Right hindlimb (tissue), 1 donor: Measurements from ENCODE around the gene GYPC.
"Not testable (repeated sequence)": the region's sequence is repeated elsewhere in the genome, so short reads cannot be mapped to it uniquely, and the experiment has no call there.

ENCODE experiments used
- DNase-seq: peaks from one replicate; pipeline ENCODE4 v3.0.0-alpha.2; 2018

The GYPC gene

GRCh38 chr2:126700677-126701076 is 44.7 kb downstream of the GYPC start:
- DNase-seq: no peak

- no peak for DNase-seq
Measured at GRCh38 chr2:126703311-126703710, 47.4 kb downstream of the GYPC start.

GRCh38 chr2:126704434-126705160 is 48.6 kb downstream of the GYPC start:
- peak; percentile 59 for DNase-seq

- no peak for DNase-seq
Measured at GRCh38 chr2:126707191-126707590, 51.2 kb downstream of the GYPC start.

DNA sequence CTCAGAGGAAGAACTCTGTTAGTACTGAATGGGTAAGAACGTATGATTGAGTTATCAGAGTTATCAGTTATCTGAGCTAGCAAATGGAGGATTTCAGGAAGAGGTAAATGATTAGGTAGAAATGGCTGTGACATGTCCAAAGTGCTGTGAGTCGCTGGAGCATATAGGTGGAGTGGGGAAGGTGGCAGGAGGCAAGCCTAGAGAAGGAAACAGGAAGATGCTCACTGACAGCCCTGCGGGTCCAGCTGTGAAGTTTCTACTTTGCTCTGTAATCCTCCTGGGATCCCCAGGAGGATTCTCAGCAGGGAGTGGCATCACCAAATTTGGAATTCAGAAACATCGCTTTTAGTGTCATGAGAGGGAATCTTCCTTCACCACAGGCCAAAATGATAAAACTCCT is 52.0 kb downstream of the GYPC start:
- no peak for DNase-seq

- no peak for DNase-seq
Measured at GRCh38 chr2:126714191-126714965, 58.4 kb downstream of the GYPC start.

DNA sequence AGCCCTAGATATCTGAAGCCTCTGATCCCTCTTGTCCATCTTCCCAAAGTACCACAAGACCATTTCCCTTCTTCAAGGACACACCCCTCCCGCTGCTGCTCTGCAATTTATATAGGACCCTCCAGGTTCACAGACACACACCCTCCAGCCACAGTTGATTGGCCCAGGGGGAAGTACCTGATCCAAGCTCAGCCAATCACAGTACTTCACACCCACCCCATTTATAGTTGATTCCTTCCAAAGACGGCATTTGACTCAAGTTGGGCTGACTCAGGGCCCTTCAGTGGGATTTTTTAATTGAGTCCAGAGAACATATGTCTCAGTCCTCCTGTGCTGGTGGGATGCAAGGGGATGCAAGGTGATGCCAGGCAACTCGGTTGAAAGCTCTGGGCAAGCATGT is 59.2 kb downstream of the GYPC start:
- no peak for DNase-seq

GRCh38 chr2:126715576-126716406 is 59.8 kb downstream of the GYPC start:
- DNase-seq: no peak

DNA sequence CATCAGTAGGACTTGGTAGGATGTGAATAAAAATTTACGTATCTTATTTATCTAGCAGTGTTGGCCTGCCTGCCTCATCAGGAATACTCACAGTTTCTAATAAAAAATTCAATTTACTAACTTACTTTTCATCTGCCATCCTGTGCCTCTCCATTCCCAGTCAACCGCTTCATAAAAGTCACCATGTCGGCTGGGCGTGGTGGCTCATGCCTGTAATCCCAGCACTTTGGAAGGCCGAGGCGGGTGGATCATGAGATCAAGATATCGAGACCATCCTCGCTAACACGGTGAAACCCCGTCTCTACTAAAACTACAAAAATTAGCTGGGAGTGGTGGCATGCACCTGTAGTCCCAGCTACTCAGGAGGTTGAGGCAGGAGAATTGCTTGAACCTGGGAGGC is 61.3 kb downstream of the GYPC start:
- DNase-seq: not testable (repeated sequence)

DNA sequence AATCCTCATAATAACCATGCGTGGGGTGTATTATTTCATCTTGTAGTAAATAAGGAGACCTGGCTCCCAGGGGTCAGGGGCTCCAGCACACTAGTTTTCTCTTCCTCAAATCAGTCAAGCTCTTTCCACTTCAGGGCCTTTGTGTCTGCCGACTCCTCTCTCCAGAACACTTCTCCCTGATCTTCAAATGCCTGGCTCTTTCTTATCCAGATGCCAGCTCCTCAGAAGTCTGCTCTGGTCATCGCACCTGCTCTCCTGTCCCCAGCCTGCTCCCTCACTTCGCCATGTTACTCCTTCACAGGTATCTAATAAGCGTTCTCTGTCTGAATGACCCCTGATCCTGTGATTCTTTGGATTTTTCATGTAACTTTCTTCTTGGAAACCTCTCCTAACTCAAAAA is 62.0 kb downstream of the GYPC start:
- no peak for DNase-seq

DNA sequence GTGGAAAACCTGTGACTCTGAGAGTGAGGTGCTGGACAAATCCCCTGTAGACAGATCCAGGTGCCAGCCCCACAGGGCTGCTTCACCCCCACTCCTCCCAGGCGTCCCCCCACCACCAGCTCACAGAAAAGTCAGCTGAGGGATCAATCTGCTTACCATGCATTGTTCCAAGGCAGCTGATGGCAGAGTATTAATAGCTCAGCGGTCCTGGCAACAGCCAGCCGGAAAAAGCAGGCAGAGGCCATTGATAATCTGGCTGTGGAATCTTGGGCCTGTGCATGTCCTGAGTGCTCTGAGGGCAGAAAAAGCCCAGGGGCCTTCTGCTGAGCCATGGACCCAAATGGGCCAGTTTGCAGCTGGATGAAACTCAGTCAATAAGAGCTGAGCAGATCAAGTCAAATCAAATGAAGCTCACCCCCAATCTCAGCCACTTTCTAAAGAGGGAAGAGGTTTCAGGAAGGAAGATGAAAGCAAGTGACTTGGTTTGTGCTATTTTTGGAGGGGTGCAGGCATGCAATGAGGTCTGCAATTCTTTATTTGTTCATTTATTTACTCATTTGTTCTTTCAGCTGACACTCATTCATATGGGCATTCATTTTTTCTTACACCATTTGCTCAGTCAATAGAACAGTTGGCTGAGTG is 63.4 kb downstream of the GYPC start:
- no peak for DNase-seq

DNA sequence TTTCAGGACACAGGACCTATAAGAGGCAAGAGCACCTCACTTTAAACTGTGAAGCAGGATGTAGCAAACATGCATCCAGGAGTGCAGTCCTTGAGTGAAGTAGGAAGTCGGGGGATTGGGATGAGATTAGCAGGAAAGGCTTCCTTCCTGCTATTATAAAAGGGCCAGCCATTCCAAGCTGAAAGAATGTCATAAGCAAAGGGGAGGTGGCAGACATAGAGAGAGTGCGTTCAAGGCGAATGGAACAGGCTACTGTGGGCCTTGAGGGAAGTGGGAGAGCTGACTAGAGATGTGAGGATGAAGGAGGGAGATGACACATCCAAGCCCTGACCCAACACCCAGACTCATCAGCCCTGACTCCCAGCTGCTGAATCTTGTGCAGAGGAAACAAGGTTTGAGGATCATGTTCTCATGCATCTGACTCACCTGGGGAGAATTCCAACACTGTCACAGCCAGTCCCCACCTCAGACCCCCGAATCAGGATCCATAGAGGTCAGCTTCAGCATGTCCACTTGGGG is 63.9 kb downstream of the GYPC start:
- no peak for DNase-seq

GRCh38 chr2:126720638-126721037 is 64.7 kb downstream of the GYPC start:
- DNase-seq: no peak

GRCh38 chr2:126722081-126722480 is 66.1 kb downstream of the GYPC start:
- no peak for DNase-seq

DNA sequence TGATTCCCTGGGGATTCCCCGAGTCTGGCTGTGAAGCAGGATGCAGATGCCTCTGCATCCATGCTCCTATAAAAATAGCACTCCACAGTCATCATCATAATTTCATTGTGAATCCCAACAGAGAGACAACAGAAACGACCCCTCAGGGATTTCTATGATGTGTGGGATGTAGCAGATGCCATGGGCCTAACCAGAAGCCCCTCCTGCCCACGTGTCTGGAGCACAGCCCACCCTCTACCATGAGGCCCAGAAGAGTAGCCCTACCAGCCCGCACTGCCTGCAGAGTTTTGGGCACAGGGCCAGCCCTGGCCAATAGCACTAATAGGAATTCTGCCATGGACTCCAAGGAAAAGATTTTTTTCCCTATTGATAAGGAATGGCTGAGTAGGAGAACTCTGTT is 66.6 kb downstream of the GYPC start:
- no peak for DNase-seq

DNA sequence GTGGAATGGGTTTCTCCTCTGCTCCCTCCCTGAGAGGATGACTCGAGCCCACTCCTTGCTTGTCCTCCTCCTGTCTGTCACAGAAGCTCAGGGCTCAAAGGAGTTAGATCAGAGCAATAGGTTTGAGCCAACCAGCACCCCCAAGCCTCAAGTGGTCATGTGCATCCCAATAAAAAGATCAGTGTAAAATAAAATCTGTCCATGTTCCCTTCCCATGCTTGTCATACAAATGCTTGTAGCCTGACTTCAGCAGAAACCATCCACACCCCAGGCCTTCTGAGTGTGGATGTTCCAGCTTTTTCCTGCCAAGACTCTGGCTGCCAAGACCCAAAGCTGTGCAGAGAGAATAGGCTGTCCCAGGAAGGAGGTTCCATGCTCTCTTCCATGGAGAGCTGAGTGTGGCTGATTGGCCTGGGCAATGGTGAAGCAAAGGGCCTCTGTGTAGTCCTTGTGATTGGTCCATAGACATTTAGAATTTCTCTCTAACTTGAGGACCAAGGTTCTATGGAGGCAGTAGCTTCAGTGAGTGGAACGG is 67.4 kb downstream of the GYPC start:
- DNase-seq: peak; percentile 47

GRCh38 chr2:126725580-126725979 is 69.6 kb downstream of the GYPC start:
- no peak for DNase-seq

DNA sequence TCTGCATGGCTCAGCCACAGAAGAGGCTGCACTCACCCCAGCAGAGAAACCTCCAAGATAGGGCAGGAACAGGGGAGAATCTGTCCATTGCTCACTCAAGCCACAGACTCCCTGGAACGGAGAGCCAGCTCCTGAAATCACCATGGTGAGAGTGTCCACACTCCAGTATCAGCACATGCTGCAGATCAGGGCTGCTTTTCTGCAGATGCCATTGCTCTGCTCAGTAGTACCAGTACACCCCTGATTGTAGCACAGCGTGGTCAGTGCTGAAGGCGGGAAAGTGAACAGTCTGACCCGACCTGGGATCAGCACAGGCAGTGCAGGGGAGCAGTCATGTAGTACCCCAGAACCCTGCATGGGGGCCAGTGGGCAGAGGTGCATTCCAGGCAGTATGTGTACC is 73.9 kb downstream of the GYPC start:
- DNase-seq: no peak

- DNase-seq: no peak
Measured at GRCh38 chr2:126730655-126731054, 74.7 kb downstream of the GYPC start.

DNA sequence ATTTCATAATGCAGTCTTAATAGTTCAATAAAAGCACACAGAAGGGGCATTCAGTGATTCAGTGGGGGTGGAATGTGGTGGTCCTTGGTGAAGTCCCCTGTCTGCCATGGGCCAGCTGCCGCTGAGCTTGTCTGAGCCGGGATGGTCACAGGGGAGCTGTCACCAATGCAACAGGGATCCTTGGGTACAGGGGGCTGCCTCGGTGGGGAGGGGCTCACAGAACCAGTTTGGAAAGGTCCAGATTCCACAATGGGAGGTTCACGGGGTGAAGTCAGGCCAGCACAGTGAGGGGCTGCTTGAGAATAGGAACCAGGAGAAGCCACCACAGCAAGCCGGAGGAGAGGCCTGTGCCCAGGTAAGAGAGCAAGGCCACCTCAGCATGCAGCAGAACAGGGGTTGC is 75.4 kb downstream of the GYPC start:
- no peak for DNase-seq

DNA sequence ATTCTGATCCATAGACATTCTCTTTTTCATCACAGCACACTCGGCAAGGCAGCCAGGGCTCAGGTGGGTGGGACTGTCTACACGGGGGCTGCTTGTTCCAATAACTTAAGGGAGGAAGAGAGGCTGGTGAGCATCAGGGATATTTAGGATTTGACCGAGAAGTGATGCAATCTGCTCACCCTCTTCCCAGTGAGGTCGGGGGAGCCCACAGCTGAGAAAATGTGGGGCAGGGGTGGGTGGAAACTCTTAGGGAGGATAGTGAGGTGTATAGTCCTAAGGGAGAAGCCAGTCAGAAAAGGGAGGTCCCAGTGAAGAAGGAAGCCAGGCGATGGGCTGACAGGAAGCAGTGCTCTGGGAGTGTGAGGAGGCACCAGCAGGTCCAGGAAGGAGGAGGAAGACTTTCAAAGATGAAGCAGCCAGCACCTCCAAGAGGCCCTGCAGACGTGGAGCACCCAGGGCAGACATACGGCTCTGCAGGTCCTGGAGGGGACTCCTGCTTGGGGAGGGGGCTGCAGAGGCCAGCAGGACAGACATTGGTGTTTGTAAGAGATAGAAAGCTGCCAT is 76.8 kb downstream of the GYPC start:
- DNase-seq: no peak

DNA sequence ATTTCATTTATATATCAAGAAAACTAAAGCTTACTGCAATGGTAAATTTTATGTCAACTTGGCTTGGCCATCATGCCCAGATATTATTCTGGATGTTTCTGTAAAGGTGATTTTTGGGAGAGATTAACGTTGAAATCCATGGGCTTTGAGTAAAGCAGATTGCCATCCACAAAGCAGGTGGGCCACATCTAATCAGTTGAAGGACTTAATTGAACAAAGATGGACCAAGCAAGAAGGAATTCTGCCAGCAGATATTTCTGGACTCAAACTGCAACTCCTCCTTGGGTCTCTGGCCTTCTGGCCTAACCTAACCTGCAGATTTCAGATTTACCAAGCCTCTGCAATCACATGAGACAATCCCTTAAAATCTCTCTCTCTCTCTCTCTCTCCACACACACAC is 77.8 kb downstream of the GYPC start:
- no peak for DNase-seq
